A549 (cell line): ENCODE measurements around the gene FBLL1. TPM values are rescaled to one million over a fixed set of nuclear protein-coding genes. Genes with fewer than 3 reads are reported as not detected.

Experiments used
- ATAC-seq, 2 experiments: fragments of 200-7000 bp in 1 of 2; fragments of >200 bp in 1 of 2; cut with Nextera tagmentation in 1 of 2; cut with Tn5 transposase in 1 of 2; 3 replicates each; pipeline versions ENCODE4 v1.8.0 to v1.9.1; 2018 to 2020; ENCODE audit warnings: mild to moderate bottlenecking in 1 of 2, moderate library complexity in 1 of 2
- CTCF ChIA-PET: fragments of 300-600 bp; sonication (Branson Sonifier 250); formaldehyde crosslinking; extraction: SDS; loops from one replicate; lab custom pipeline; 2021; ENCODE audit warnings: antibody characterized with exemption, inconsistent platforms; lab: Yijun Ruan, JAX
- POLR2A ChIA-PET: fragments of 350-600 bp; formaldehyde crosslinking; extraction: SDS; loops from one replicate; lab custom pipeline; 2021; ENCODE audit warnings: antibody characterized with exemption, inconsistent platforms; lab: Yijun Ruan, JAX
- DNase-seq, 2 experiments: peaks; one replicate each; pipeline versions ENCODE4 v3.0.0 to v3.0.0-alpha.2; 2011 to 2016; ENCODE audit warnings: low read depth in 1 of 2, low spot score in 1 of 2
- FAIRE-seq: peaks from 2 replicates; lab custom pipeline; 2011; peaks lifted over from hg19 to GRCh38; lab: Jason Lieb, UNC
- H3K27ac ChIP-seq, 2 experiments: fragments of >200 bp; sonication (Bioruptor Twin); formaldehyde crosslinking; 3 replicates each; pipeline ENCODE4 v1.5.1; 2016 to 2017
- H3K4me1 ChIP-seq: fragments of >200 bp; sonication (Bioruptor Twin); formaldehyde crosslinking; 3 replicates; pipeline ENCODE4 v1.6.1; 2016
- H3K4me2 ChIP-seq: fragments of >200 bp; sonication (Bioruptor Twin); formaldehyde crosslinking; 3 replicates; pipeline ENCODE4 v1.6.1; 2016
- H3K4me3 ChIP-seq: fragments of >200 bp; sonication (Bioruptor Twin); formaldehyde crosslinking; 3 replicates; pipeline ENCODE4 v1.5.1; 2016
- H3K9me3 ChIP-seq: fragments of >200 bp; sonication (Bioruptor Twin); formaldehyde crosslinking; 3 replicates; pipeline ENCODE4 v1.6.1; 2016
- CHD2 ChIP-seq: fragments of 150-350 bp; IDR thresholded peaks from 2 replicates; pipeline ENCODE4 v1.6.1; 2014; ENCODE audit warnings: low read length; ENCODE audit not compliant: partially characterized antibody
- EHF ChIP-seq: fragments of 250-450 bp; sonication (Bioruptor Pico); IDR thresholded peaks from 2 replicates; pipeline ENCODE4 v1.5.0; 2020; ENCODE audit warnings: mild to moderate bottlenecking
- EHMT2 ChIP-seq: fragments of 200-600 bp; sonication (generic); IDR thresholded peaks from 2 replicates; pipeline ENCODE4 v1.6.1; 2016; ENCODE audit warnings: antibody characterized with exemption, low read depth, mild to moderate bottlenecking, moderate library complexity
- EP300 ChIP-seq, 2 experiments: fragments of >200 bp; sonication (Bioruptor Twin); formaldehyde crosslinking; IDR thresholded peaks; 2 replicates in 1 of 2; 3 replicates in 1 of 2; pipeline ENCODE4 v1.6.1; 2016 to 2017
- FOSL2 ChIP-seq, 2 experiments: fragments of 450-650 bp in 1 of 2; fragments of >200 bp in 1 of 2; sonication (Bioruptor Twin) in 1 of 2; formaldehyde crosslinking; IDR thresholded peaks; 2 replicates each; pipeline versions ENCODE4 v1.5.0 to v1.6.1; 2016 to 2020; ENCODE audit warnings: mild to moderate bottlenecking in 1 of 2, moderate library complexity in 1 of 2
- HDAC2 ChIP-seq: fragments of 200-600 bp; sonication (generic); IDR thresholded peaks from 2 replicates; pipeline ENCODE4 v1.6.1; 2016
- HEYL ChIP-seq: fragments of 250-450 bp; sonication (Bioruptor Pico); IDR thresholded peaks from 2 replicates; pipeline ENCODE4 v1.8.0; 2021; ENCODE audit warnings: mild to moderate bottlenecking, moderate library complexity
- HOXB13 ChIP-seq: fragments of 250-450 bp; sonication (Bioruptor Pico); IDR thresholded peaks from 2 replicates; pipeline ENCODE4 v1.5.0; 2020; ENCODE audit warnings: low read depth, mild to moderate bottlenecking, moderate library complexity
- JUN ChIP-seq, 2 experiments: fragments of >200 bp; sonication (Bioruptor Twin); formaldehyde crosslinking; IDR thresholded peaks; 2 replicates in 1 of 2; 3 replicates in 1 of 2; pipeline ENCODE4 v1.6.1; 2016 to 2017
- JUNB ChIP-seq: fragments of >200 bp; sonication (Bioruptor Twin); formaldehyde crosslinking; IDR thresholded peaks from 2 replicates; pipeline ENCODE4 v1.6.1; 2016
- KDM1A ChIP-seq: fragments of 200-600 bp; sonication (generic); IDR thresholded peaks from 2 replicates; pipeline ENCODE4 v1.6.1; 2016; ENCODE audit warnings: low read depth, mild to moderate bottlenecking
- MAFK ChIP-seq: fragments of 450-650 bp; IDR thresholded peaks from 2 replicates; pipeline ENCODE4 v1.6.1; 2014; ENCODE audit not compliant: partially characterized antibody
- MAZ ChIP-seq: fragments of 150-350 bp; IDR thresholded peaks from 2 replicates; pipeline ENCODE4 v1.6.1; 2014; ENCODE audit warnings: antibody characterized with exemption, low read depth, low read length, borderline replicate concordance
- NPAS2 ChIP-seq: fragments of 250-450 bp; sonication (Bioruptor Pico); IDR thresholded peaks from 2 replicates; pipeline ENCODE4 v1.8.0; 2022; ENCODE audit warnings: mild to moderate bottlenecking, moderate library complexity, borderline replicate concordance
- PHF8 ChIP-seq: fragments of 200-600 bp; sonication (generic); IDR thresholded peaks from 2 replicates; pipeline ENCODE4 v1.6.1; 2016; ENCODE audit warnings: low read depth, mild to moderate bottlenecking, antibody characterized with exemption, moderate library complexity, borderline replicate concordance
- POLR2A ChIP-seq: IDR thresholded peaks from 2 replicates; pipeline ENCODE4 v1.6.1; 2012; ENCODE audit warnings: mild to moderate bottlenecking, low read length
- RCOR1 ChIP-seq: fragments of 150-350 bp; IDR thresholded peaks from 2 replicates; pipeline ENCODE4 v1.6.1; 2014; ENCODE audit warnings: antibody characterized with exemption, low read length, low read depth
- RFX5 ChIP-seq: fragments of 450-650 bp; IDR thresholded peaks from 2 replicates; pipeline ENCODE4 v1.7.1; 2014; ENCODE audit warnings: antibody characterized with exemption, mild to moderate bottlenecking, moderate library complexity
- SMC3 ChIP-seq: fragments of >200 bp; sonication (Bioruptor Twin); formaldehyde crosslinking; IDR thresholded peaks from 3 replicates; pipeline ENCODE4 v1.6.1; 2018; ENCODE audit warnings: inconsistent platforms
- TFCP2L1 ChIP-seq: fragments of 250-450 bp; sonication (Bioruptor Pico); IDR thresholded peaks from 2 replicates; pipeline ENCODE4 v1.5.0; 2021; ENCODE audit warnings: mild to moderate bottlenecking
- WGBS: methylation state at CpG from one replicate; pipeline ENCODE4 v1.1.6; 2017; ENCODE audit errors: missing lambda C conversion rate; 5-methylcytosine and 5-hydroxymethylcytosine counted together
- polyA plus RNA-seq, 4 experiments: library from polyadenylated mRNA; depleted of rRNA in 3 of 4; stranded (reverse); fragments of >200 nt; fragmentation: RNase III in 1 of 4; extraction: RNeasy Plus Mini Kit Qiagen cat#74134 plus additional on column Dnase treatment in 1 of 4; gene quantifications; 2 replicates in 3 of 4; 3 replicates in 1 of 4; pipeline ENCODE4 v1.2.3, GENCODE V29; 2011 to 2017
- TF ChIP-seq, protein P1 (sequence below): fragments of >200 bp; sonication (Bioruptor Twin); formaldehyde crosslinking; IDR thresholded peaks from 3 replicates; pipeline ENCODE4 v1.6.1; 2016
- TF ChIP-seq, protein P2 (sequence below): fragments of >200 bp; sonication (Bioruptor Twin); formaldehyde crosslinking; IDR thresholded peaks from 3 replicates; pipeline ENCODE4 v1.5.1; 2016
- TF ChIP-seq, protein P3 (sequence below): IDR thresholded peaks from 2 replicates; pipeline ENCODE4 v1.6.1; 2012
- TF ChIP-seq, protein P4 (sequence below): fragments of 250-450 bp; sonication (Bioruptor Pico); IDR thresholded peaks from 2 replicates; pipeline ENCODE4 v1.5.0; 2021; ENCODE audit warnings: mild to moderate bottlenecking, moderate library complexity, borderline replicate concordance
- TF ChIP-seq, protein P5 (sequence below): fragments of 450-650 bp; IDR thresholded peaks from 2 replicates; pipeline ENCODE4 v1.6.1; 2014; ENCODE audit warnings: antibody characterized with exemption

The FBLL1 gene
- polyA plus RNA-seq, 2 of the 4 experiments (the other 2 are of a cell fraction), result 0.06 to 0.09 TPM

DNA sequence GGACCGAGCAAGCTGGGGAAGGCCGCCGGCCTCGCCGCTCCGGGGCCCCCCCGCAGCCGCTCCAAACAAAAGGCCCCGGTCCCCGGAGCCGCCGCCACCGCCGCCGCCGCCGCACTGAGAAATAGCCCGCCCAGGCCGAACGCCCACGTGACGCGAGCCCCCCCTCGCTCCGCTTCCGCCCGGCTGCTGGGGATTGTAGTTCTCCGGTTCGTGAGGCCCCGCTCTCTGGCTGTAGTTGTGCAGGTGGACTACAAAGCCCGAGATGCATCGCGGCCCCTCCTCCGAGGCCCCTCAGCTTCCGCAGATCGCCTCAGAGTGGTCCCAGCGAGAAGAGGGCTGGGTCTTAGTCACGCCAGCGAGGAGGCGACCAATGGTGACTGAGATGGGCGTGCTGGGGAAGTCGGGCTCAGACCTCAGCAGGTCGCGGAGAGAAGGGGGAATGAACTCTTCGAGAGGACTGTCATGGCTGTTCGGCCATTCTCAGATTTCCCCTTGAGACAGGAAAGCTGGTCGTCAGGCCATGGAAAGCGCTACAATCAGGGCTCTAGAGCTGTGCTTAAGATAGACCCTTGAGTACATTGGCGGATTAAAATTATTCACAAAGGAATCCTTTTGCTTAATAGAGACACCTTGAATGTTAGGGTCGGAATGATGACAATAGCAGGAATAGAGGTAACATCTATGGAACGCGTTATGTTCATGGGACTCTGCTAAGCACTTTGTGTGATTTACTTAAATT is 50.6 kb downstream of the FBLL1 start (continued):
- TF ChIP-seq, protein P1, sequence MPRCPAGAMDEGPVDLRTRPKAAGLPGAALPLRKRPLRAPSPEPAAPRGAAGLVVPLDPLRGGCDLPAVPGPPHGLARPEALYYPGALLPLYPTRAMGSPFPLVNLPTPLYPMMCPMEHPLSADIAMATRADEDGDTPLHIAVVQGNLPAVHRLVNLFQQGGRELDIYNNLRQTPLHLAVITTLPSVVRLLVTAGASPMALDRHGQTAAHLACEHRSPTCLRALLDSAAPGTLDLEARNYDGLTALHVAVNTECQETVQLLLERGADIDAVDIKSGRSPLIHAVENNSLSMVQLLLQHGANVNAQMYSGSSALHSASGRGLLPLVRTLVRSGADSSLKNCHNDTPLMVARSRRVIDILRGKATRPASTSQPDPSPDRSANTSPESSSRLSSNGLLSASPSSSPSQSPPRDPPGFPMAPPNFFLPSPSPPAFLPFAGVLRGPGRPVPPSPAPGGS, result peak; percentile 93; the same call in 2 of the 3 replicates
- 0 out of 2 replicates have a peak, but pooled peaks have one; percentile 13 for TF ChIP-seq MAZ
- TF ChIP-seq PHF8, result peak; percentile 85; the same call in 1 of the 2 replicates
- no peak for TF ChIP-seq JUNB
- peak; percentile 96 for TF ChIP-seq POLR2A
- TF ChIP-seq KDM1A, result no peak
- TF ChIP-seq, protein P2, sequence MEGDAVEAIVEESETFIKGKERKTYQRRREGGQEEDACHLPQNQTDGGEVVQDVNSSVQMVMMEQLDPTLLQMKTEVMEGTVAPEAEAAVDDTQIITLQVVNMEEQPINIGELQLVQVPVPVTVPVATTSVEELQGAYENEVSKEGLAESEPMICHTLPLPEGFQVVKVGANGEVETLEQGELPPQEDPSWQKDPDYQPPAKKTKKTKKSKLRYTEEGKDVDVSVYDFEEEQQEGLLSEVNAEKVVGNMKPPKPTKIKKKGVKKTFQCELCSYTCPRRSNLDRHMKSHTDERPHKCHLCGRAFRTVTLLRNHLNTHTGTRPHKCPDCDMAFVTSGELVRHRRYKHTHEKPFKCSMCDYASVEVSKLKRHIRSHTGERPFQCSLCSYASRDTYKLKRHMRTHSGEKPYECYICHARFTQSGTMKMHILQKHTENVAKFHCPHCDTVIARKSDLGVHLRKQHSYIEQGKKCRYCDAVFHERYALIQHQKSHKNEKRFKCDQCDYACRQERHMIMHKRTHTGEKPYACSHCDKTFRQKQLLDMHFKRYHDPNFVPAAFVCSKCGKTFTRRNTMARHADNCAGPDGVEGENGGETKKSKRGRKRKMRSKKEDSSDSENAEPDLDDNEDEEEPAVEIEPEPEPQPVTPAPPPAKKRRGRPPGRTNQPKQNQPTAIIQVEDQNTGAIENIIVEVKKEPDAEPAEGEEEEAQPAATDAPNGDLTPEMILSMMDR, result no peak
- no peak for TF ChIP-seq RCOR1
- TF ChIP-seq CHD2, result no peak
- no peak for TF ChIP-seq MAFK
- TF ChIP-seq SMC3, result no peak
- TF ChIP-seq RFX5, result no peak
- TF ChIP-seq HDAC2, result no peak
- TF ChIP-seq NPAS2 (CRISPR knock-in tag), result no peak
- TF ChIP-seq, protein P3, sequence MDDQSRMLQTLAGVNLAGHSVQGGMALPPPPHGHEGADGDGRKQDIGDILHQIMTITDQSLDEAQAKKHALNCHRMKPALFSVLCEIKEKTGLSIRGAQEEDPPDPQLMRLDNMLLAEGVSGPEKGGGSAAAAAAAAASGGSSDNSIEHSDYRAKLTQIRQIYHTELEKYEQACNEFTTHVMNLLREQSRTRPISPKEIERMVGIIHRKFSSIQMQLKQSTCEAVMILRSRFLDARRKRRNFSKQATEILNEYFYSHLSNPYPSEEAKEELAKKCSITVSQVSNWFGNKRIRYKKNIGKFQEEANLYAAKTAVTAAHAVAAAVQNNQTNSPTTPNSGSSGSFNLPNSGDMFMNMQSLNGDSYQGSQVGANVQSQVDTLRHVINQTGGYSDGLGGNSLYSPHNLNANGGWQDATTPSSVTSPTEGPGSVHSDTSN, result 0 out of 2 replicates have a peak, but pooled peaks have one; percentile 24
- no peak for TF ChIP-seq FOSL2 (IDR thresholded peaks at IDR 0.05)
- TF ChIP-seq FOSL2 (CRISPR knock-in tag; IDR thresholded peaks at IDR 0.05), result no peak
- no peak for TF ChIP-seq HOXB13
- TF ChIP-seq EHMT2, result no peak
- no peak for TF ChIP-seq EP300 (IDR thresholded peaks at IDR 0.05)
- TF ChIP-seq, protein P4, sequence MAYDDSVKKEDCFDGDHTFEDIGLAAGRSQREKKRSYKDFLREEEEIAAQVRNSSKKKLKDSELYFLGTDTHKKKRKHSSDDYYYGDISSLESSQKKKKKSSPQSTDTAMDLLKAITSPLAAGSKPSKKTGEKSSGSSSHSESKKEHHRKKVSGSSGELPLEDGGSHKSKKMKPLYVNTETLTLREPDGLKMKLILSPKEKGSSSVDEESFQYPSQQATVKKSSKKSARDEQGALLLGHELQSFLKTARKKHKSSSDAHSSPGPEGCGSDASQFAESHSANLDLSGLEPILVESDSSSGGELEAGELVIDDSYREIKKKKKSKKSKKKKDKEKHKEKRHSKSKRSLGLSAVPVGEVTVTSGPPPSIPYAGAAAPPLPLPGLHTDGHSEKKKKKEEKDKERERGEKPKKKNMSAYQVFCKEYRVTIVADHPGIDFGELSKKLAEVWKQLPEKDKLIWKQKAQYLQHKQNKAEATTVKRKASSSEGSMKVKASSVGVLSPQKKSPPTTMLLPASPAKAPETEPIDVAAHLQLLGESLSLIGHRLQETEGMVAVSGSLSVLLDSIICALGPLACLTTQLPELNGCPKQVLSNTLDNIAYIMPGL (CRISPR knock-in tag), result no peak
- TF ChIP-seq, protein P5, sequence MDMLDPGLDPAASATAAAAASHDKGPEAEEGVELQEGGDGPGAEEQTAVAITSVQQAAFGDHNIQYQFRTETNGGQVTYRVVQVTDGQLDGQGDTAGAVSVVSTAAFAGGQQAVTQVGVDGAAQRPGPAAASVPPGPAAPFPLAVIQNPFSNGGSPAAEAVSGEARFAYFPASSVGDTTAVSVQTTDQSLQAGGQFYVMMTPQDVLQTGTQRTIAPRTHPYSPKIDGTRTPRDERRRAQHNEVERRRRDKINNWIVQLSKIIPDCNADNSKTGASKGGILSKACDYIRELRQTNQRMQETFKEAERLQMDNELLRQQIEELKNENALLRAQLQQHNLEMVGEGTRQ, result peak; percentile 97
- TF ChIP-seq HEYL, result no peak

DNA sequence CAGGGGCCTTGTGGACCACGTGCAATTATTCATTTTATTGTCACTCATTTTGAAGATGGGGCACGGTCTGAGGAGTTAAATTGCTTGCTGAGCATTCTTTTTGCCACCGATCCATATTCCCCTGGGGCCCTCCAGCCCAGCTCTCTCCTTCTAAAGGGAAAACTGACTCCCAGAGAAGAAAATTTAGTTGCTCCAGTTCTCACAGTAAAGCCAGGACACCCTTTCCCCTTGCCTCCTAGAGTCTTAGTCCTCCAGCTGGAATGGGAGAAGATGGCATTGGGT is 51.1 kb downstream of the FBLL1 start:
- FAIRE-seq (no peak), DNase-seq (no peak), ATAC-seq (no peak)
- peaks cover 19% of the 10 kb centered on the region; the same call in 2 of the 3 replicates for H3K4me1 ChIP-seq
- 26% methylated on average over 3 of the region's 3 CpGs for WGBS
- ChIA-PET POLR2A (interaction anchor here (1.0 to 1.8 kb wide), 5 partner anchors 10 to 428 kb away, joined by 3 to 9 read pairs (median 7); no protein-coding TSS in a partner anchor), CTCF (no interaction called here)
- peak overlapping the region; percentile 81 to 96 for H3K27ac ChIP-seq
- H3K4me2 ChIP-seq, result peak overlapping the region; percentile 68
- TF ChIP-seq EHF (CRISPR knock-in tag), result no peak
- no peak for TF ChIP-seq HOXB13
- TF ChIP-seq KDM1A, result no peak
- TF ChIP-seq JUN (IDR thresholded peaks at IDR 0.05), result no peak
- TF ChIP-seq TFCP2L1, result no peak
- TF ChIP-seq SMC3, result no peak
- no peak for TF ChIP-seq POLR2A
- peaks cover 10% of the 10 kb centered on the region for H3K9me3 ChIP-seq
- H3K4me3 ChIP-seq, result peak overlapping the region; percentile 84
